ENCODE data around the gene TLE2.

DNA sequence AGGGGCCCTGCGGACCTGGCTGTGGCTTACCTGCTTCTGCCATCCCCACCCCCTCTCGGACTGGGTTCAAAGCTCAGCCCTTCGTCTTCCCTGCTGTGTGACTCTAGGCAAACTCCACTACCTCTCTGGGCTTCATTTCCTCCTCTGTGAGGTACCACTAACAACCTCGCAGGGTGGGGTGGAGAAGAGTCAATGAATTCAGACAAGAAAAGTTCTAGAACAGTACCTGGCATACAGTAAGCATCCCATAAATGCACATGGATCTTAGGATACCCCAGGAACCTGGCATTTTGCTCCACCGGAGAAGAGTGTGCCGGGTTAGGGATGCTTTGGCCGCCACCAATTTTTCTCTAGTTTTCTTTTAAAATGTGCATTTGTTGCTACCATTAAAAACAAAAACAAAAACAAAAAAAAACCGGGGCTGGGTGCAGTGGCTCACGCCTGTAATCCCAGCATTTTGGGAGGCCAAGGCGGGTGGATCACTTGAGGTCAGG, 29.8 kb upstream of the TLE2 start:
- no peak for TF ChIP-seq POLR2A (IDR thresholded peaks at IDR 0.05)
- TF ChIP-seq, protein P1, sequence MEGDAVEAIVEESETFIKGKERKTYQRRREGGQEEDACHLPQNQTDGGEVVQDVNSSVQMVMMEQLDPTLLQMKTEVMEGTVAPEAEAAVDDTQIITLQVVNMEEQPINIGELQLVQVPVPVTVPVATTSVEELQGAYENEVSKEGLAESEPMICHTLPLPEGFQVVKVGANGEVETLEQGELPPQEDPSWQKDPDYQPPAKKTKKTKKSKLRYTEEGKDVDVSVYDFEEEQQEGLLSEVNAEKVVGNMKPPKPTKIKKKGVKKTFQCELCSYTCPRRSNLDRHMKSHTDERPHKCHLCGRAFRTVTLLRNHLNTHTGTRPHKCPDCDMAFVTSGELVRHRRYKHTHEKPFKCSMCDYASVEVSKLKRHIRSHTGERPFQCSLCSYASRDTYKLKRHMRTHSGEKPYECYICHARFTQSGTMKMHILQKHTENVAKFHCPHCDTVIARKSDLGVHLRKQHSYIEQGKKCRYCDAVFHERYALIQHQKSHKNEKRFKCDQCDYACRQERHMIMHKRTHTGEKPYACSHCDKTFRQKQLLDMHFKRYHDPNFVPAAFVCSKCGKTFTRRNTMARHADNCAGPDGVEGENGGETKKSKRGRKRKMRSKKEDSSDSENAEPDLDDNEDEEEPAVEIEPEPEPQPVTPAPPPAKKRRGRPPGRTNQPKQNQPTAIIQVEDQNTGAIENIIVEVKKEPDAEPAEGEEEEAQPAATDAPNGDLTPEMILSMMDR (IDR thresholded peaks at IDR 0.05): no peak

Data from thyroid gland (tissue), 4 donors.